BJ (cell line): Measurements from ENCODE around the gene AMOTL2. TPM values are rescaled to one million over a fixed set of nuclear protein-coding genes. Genes with fewer than 3 reads are reported as not detected.

Experiments
- CTCF ChIA-PET: fragments of 350-600 bp; formaldehyde crosslinking; extraction: SDS; loops from one replicate; lab custom pipeline; 2021; ENCODE audit warnings: antibody characterized with exemption, inconsistent platforms; lab: Yijun Ruan, JAX
- POLR2A ChIA-PET: fragments of 300-600 bp; sonication (Branson Sonifier 250); formaldehyde crosslinking; extraction: SDS; loops from one replicate; lab custom pipeline; 2021; ENCODE audit warnings: antibody characterized with exemption; lab: Charles Lee
- DNase-seq: peaks from one replicate; pipeline ENCODE4 v3.0.0-alpha.2; 2011; ENCODE audit warnings: low read depth
- H3K27me3 ChIP-seq: 2 replicates; pipeline ENCODE4 v1.6.0; 2011; ENCODE audit warnings: low read length; ENCODE audit not compliant: control insufficient read depth, insufficient read depth
- H3K36me3 ChIP-seq: 2 replicates; pipeline ENCODE4 v1.5.1; 2011; ENCODE audit warnings: low read length; ENCODE audit not compliant: control insufficient read depth, insufficient read depth
- H3K4me3 ChIP-seq: 2 replicates; pipeline ENCODE4 v1.5.1; 2011; ENCODE audit warnings: low read depth, mild to moderate bottlenecking, control low read depth, low read length
- CTCF ChIP-seq: IDR thresholded peaks from 2 replicates; pipeline ENCODE4 v1.5.1; 2011; ENCODE audit warnings: low read depth, mild to moderate bottlenecking, control low read depth, inconsistent platforms, low read length, moderate library complexity; ENCODE audit not compliant: insufficient read depth
- polyA plus RNA-seq: library from polyadenylated mRNA; depleted of rRNA; stranded (reverse); fragments of >200 nt; gene quantifications from 2 replicates; pipeline ENCODE4 v1.2.3, GENCODE V29; 2011

AMOTL2 gene
- polyA plus RNA-seq, 1 experiment: 199 TPM

DNA sequence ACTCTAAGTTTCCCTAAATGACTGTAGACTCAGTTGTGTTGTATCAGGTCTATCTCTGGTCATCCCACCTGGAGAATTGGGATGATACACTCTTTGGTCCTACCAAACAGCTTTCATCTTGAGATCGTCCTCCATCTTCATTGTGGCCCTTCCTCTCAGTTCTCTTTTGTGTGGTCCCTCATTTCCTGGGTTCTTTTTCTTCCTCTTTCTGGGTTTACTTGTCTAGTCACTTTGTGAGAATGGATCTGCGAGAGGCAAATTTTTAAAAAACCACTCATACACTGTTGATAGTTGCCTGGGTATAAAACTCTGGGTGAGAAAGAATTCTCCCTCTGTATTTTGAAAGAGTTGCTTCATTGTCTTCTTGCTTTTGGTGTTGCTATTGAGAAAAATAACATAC is 6.0 kb upstream of the AMOTL2 start:
- TF ChIP-seq CTCF: no peak
- ChIA-PET CTCF (no interaction called here), POLR2A (no interaction called here)
- H3K4me3 ChIP-seq: no peak overlapping the region
- H3K27me3 ChIP-seq: no peaks in the 10 kb centered on the region
- no peaks in the 10 kb centered on the region; the same call in 1 of the 2 replicates for H3K36me3 ChIP-seq
- DNase-seq: no peak

DNA sequence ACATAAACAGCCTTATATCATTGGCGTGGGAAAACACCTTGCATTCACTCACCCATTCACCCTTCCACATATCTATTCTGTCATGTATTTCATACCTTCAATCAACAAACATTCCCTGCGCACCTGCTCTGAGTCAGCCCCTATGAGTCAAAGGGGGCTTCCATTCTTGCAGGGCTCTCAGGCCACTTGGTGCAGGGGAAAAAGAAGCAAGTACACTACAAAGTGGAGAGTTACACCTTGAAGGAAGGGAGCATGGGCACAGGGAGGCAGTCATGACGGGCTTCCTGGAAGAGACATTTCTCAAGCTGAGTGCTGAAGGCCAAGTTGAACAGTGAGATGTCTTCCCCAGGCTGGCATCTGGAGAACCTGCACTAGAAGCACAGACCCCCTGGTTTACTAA is 4.6 kb upstream of the AMOTL2 start:
- TF ChIP-seq CTCF: no peak
- H3K4me3 ChIP-seq: no peak overlapping the region
- ChIA-PET POLR2A (no interaction called here), CTCF (interaction anchor here (0.7 to 1.5 kb wide), 2 partner anchors 14 to 26 kb away, joined by 3 to 4 read pairs; no protein-coding TSS in a partner anchor)
- no peak for DNase-seq
- no peaks in the 10 kb centered on the region for H3K36me3 ChIP-seq
- no peaks in the 10 kb centered on the region for H3K27me3 ChIP-seq

DNA sequence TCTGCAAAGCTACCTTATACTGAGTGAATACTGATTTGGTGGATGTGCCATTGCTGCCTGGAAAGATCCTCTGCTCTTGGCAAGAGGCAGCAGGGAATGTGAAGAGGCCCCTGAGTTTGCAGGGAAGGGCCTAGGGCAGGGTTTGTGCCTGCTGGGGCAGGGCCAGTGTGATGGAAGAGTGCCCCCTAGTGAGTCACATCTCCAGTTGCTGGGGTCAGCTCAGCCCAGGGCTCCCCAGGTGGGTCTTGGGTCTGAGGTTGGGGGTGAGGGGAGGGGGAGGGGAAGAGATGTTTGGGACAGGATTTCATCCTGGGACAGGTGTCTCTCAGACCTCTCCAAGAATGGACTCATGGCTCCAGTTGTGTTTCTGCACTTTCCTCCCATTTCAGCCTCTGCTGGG is 4.1 kb upstream of the AMOTL2 start:
- ChIA-PET CTCF (interaction anchor here (0.7 to 1.5 kb wide), 2 partner anchors 14 to 26 kb away, joined by 3 to 4 read pairs; no protein-coding TSS in a partner anchor), POLR2A (no interaction called here)
- peak; percentile 36 for TF ChIP-seq CTCF
- H3K4me3 ChIP-seq: no peak overlapping the region
- DNase-seq: no peak
- H3K36me3 ChIP-seq: no peaks in the 10 kb centered on the region
- no peaks in the 10 kb centered on the region for H3K27me3 ChIP-seq

DNA sequence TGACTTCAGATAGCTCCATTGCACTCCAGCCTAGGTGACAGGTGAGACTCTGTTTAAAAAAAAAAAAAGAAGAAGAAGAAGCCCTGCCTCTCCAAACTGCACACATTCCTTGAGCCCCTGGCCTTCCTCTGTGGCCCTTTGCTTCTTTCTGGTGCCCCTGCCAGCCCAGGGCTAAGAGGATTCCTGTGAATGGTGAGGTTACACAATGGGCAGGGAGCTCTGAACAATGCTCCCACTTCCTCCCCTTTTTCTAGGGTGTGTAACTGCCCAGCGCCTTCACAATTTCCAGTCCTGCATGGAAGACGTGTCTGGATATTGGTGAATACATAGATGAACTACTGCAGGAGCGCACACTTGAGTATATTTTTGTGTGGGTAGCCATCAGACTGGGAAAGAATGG is 3.6 kb upstream of the AMOTL2 start:
- ChIA-PET CTCF (interaction anchor here (1.5 kb wide), 1 partner anchor 15 kb away, joined by 4 read pairs; no protein-coding TSS in a partner anchor), POLR2A (no interaction called here)
- H3K4me3 ChIP-seq: no peak overlapping the region
- no peaks in the 10 kb centered on the region for H3K27me3 ChIP-seq
- DNase-seq: no peak
- no peaks in the 10 kb centered on the region for H3K36me3 ChIP-seq
- no peak for TF ChIP-seq CTCF

DNA sequence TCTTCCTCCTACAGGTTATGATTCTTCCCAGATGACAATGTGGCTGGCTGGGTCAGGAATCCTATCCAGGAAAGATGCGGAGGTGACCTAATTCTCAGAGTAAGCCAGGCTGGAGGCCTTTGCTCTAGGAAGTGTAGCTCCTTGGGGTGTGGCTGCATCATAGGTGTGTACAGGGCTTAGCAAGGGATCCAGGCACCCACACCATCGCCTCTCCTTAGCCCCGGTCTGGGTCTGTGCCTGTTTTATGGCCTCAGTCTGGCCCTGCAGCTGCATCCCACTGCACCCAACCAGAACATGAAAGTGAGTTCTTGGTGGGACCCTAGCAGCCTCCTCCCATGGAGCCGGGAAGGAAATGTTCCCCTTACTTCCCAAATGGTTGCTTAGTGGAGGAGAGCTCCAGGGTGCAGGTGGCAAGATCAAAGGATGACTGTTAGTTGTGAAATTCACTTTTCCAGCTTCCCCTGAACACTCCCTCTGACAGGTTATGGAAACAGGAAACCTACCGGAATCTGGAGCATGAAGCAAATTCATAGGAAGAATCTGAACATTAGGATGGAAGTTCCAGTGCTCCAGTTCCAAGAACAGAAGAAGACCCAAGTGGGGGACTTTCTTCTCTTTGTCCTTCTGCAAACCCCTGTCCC is 2.7 kb upstream of the AMOTL2 start:
- TF ChIP-seq CTCF: no peak
- Histone ChIP-seq H3K27me3 (no peaks in the 10 kb centered on the region), H3K36me3 (peaks cover 4% of the 10 kb centered on the region; the same call in 1 of the 2 replicates), H3K4me3 (no peak overlapping the region)
- DNase-seq: no peak
- ChIA-PET CTCF (interaction anchor here (0.9 to 11.6 kb wide), 3 partner anchors 10 to 67 kb away, joined by 5 to 84 read pairs (median 17); no protein-coding TSS in a partner anchor), POLR2A (interaction anchor here (0.5 kb wide), 1 partner anchor 74 kb away, joined by 6 read pairs; no protein-coding TSS in a partner anchor)
